ENCODE results near the gene SYTL3. TPM values are rescaled to one million over a fixed set of nuclear protein-coding genes. Genes with fewer than 3 reads are reported as not detected.
"Not testable (repeated sequence)": the region's sequence is repeated elsewhere in the genome, so short reads cannot be mapped to it uniquely, and the experiment has no call there.

The SYTL3 gene
- total RNA-seq, 1 experiment from 2014 or later = 0.65 TPM

DNA sequence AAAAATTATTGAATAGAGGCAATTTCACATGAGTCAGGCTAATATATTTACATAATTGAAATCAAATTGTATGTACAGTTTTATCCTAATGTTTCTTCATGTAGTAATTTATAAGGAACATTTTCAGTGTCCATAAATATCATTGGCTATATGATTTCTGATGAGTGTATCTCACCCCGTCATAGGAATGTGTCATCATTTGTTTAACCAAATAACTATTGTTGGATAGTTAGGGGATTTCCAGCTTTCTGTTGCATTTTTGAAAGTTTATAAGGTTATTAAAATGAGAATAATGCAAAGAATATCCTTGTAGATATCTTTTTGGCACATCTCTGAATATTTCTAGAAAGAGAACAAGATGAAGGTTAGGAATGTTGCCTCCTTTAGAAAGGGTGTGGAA, 39.0 kb downstream of the SYTL3 start:
- H3K9me3 Mint-ChIP-seq (ENCODE audit: unreplicated experiment) = no peaks in the 10 kb centered on the region
- no peak overlapping the region for H3K27ac Mint-ChIP-seq (ENCODE audit: low read depth, unreplicated experiment)
- CTCF ChIA-PET = no interaction called here
- intact Hi-C loops (cut with micrococcal nuclease) = no loop called here
- no peaks in the 10 kb centered on the region for H3K36me3 Mint-ChIP-seq (ENCODE audit: insufficient read depth, unreplicated experiment)
- POLR2A ChIA-PET = no interaction called here
- no TSS peak for BruUV-seq (replicated peaks)
- no peaks in the 10 kb centered on the region for H3K27me3 Mint-ChIP-seq (ENCODE audit: insufficient read depth, unreplicated experiment)
- H3K4me3 Mint-ChIP-seq (ENCODE audit: unreplicated experiment) = no peak overlapping the region
- DNase-seq (ENCODE audit: unreplicated experiment) = no peak
- no peaks in the 10 kb centered on the region for H3K4me1 Mint-ChIP-seq (ENCODE audit: insufficient read depth, unreplicated experiment)
- no peak for TF ChIP-seq CTCF (IDR thresholded peaks at IDR 0.05; ENCODE audit: unreplicated experiment)

DNA sequence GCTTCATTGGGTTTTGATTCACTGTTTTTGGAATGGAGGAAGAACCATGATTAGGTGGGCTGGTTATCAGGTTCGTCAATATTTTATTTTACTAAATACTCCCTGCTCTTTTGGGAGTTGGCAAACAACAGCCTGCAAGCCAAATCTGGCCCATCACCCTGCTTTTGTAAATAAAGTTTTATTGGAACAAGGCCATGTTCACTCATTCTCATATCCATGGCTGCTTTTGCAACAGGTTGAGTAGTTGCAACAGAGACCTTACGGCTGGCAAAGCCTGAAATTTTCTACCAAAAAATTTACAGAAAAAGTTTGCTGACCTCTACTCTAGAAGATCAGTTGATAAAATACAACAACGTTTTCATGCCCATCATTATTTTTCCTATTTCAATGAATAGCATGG, 45.1 kb downstream of the SYTL3 start:
- intact Hi-C loops (cut with micrococcal nuclease) = no loop called here
- H3K9me3 Mint-ChIP-seq (ENCODE audit: unreplicated experiment) = no peaks in the 10 kb centered on the region

DNA sequence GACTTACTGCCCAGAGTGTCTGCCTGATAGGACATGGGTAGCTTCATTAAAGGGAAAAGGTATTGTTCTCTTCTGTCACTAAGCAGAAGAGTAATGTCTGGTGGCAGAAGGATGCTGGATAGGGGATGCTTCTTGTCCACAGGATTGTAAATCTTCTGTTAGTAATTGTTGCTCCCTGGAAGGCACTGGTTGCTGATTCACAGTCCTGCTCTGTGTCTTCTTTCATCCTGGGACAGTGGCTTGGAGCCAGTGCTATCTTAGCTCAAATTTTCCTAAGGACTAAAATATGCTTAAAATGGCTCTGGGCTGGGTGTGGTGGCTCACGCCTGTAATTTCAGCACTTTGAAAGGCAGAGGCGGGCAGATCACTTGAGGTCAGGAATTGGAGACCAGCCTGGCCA, 48.0 kb downstream of the SYTL3 start:
- CTCF ChIA-PET = interaction anchor here (0.6 to 1.6 kb wide), 5 partner anchors 10 to 483 kb away, joined by 3 to 6 read pairs (median 4); no protein-coding TSS in a partner anchor

More for the DNA sequence above, 45.1 kb downstream of the SYTL3 start:
- H3K4me3 Mint-ChIP-seq (ENCODE audit: unreplicated experiment) = no peak overlapping the region
- no peak overlapping the region for H3K27ac Mint-ChIP-seq (ENCODE audit: low read depth, unreplicated experiment)
- H3K27me3 Mint-ChIP-seq (ENCODE audit: insufficient read depth, unreplicated experiment) = no peaks in the 10 kb centered on the region
- DNase-seq (ENCODE audit: unreplicated experiment) = no peak
- POLR2A ChIA-PET = no interaction called here
- H3K4me1 Mint-ChIP-seq (ENCODE audit: insufficient read depth, unreplicated experiment) = no peaks in the 10 kb centered on the region
- TF ChIP-seq CTCF (IDR thresholded peaks at IDR 0.05; ENCODE audit: unreplicated experiment) = no peak
- CTCF ChIA-PET = no interaction called here
- no TSS peak for BruUV-seq (replicated peaks)
- no peaks in the 10 kb centered on the region for H3K36me3 Mint-ChIP-seq (ENCODE audit: insufficient read depth, unreplicated experiment)

DNA sequence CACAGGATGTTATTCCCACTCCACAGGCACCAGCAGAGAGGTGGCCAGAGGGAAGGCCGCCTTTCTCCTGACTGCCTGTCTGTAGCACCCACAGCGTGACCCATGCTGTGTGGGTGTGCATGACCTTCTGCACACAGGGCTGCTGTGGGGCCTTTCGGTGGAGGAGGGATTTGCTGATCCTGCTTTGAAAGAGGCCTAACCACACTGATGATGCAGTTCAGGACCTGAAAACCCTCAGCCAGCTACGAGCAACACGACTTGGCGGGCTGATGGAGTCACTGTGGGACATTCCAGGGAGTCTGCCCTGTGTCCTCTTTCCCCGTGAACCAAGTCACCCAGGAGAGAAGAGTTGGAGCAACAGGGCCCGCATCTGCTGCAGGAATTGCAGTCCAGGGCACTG, 49.1 kb downstream of the SYTL3 start:
- BruUV-seq (replicated peaks) = no TSS peak
- no peaks in the 10 kb centered on the region for H3K4me1 Mint-ChIP-seq (ENCODE audit: insufficient read depth, unreplicated experiment)
- H3K27ac Mint-ChIP-seq (ENCODE audit: low read depth, unreplicated experiment) = no peak overlapping the region
- intact Hi-C loops (cut with micrococcal nuclease) = no loop called here
- POLR2A ChIA-PET = no interaction called here
- no peak overlapping the region for H3K4me3 Mint-ChIP-seq (ENCODE audit: unreplicated experiment)
- H3K9me3 Mint-ChIP-seq (ENCODE audit: unreplicated experiment) = no peaks in the 10 kb centered on the region
- H3K36me3 Mint-ChIP-seq (ENCODE audit: insufficient read depth, unreplicated experiment) = no peaks in the 10 kb centered on the region
- DNase-seq (ENCODE audit: unreplicated experiment) = no peak
- CTCF ChIA-PET = interaction anchor here (0.7 to 2.3 kb wide), 2 partner anchors 171 to 478 kb away, joined by 3 to 7 read pairs; no protein-coding TSS in a partner anchor
- no peak for TF ChIP-seq CTCF (IDR thresholded peaks at IDR 0.05; ENCODE audit: unreplicated experiment)
- no peaks in the 10 kb centered on the region for H3K27me3 Mint-ChIP-seq (ENCODE audit: insufficient read depth, unreplicated experiment)

More for the DNA sequence above, 48.0 kb downstream of the SYTL3 start:
- Mint-ChIP-seq H3K4me3 (ENCODE audit: unreplicated experiment) (no peak overlapping the region), H3K27me3 (ENCODE audit: insufficient read depth, unreplicated experiment) (no peaks in the 10 kb centered on the region), H3K4me1 (ENCODE audit: insufficient read depth, unreplicated experiment) (no peaks in the 10 kb centered on the region), H3K36me3 (ENCODE audit: insufficient read depth, unreplicated experiment) (no peaks in the 10 kb centered on the region), H3K27ac (ENCODE audit: low read depth, unreplicated experiment) (no peak overlapping the region), H3K9me3 (ENCODE audit: unreplicated experiment) (no peaks in the 10 kb centered on the region)
- no peak for DNase-seq (ENCODE audit: unreplicated experiment)
- no peak for TF ChIP-seq CTCF (IDR thresholded peaks at IDR 0.05; ENCODE audit: unreplicated experiment)
- intact Hi-C loops (cut with micrococcal nuclease) = no loop called here
- POLR2A ChIA-PET = interaction anchor here (0.5 to 0.9 kb wide), 2 partner anchors 9 to 113 kb away, joined by 3 to 4 read pairs; no protein-coding TSS in a partner anchor
- no TSS peak for BruUV-seq (replicated peaks)

- not testable (repeated sequence) for BruUV-seq (replicated peaks); DNase-seq (ENCODE audit: unreplicated experiment); H3K4me1 Mint-ChIP-seq (ENCODE audit: insufficient read depth, unreplicated experiment); H3K36me3 Mint-ChIP-seq (ENCODE audit: insufficient read depth, unreplicated experiment); H3K27ac Mint-ChIP-seq (ENCODE audit: low read depth, unreplicated experiment); H3K9me3 Mint-ChIP-seq (ENCODE audit: unreplicated experiment); H3K4me3 Mint-ChIP-seq (ENCODE audit: unreplicated experiment); H3K27me3 Mint-ChIP-seq (ENCODE audit: insufficient read depth, unreplicated experiment)
- intact Hi-C loops (cut with micrococcal nuclease) = loop anchor here (10.0 kb wide), 1 partner anchor 404 kb away; no protein-coding TSS in a partner anchor
- CTCF ChIA-PET = interaction anchor here (0.6 to 4.9 kb wide), 7 partner anchors 10 to 486 kb away, joined by 3 to 87 read pairs (median 4); no protein-coding TSS in a partner anchor
- POLR2A ChIA-PET = interaction anchor here (0.7 to 1.8 kb wide), 3 partner anchors 44 to 57 kb away, joined by 3 to 6 read pairs (median 4); partner anchors contain the start of gene DYNLT1
These were observed 51.4 kb downstream of the SYTL3 start for GRCh38 chr6:158701268-158701667.

All from MCF 10A (cell line).